ENCODE measurements around the gene SYT11.

SYT11 gene

DNA sequence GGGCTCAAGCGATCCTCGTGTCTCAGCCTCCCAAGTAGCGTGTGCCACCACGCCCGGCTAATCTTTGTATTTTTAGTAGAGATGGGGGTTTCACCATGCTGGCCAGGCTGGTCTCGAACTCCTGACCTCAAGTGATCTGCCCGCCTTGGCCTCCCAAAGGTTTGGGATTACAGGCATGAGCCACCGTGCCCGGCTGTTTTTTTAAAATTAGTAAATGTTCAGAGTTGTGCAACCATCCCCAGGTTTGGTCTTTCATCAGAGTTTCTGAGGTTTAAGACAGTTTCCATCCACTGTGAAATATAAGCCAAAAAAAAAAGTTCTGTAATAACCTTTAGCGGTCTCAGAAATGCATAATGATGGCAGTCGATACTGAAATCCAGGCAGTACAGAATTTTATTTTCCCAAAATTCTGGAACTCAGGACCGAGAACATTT, 550 bp upstream of the SYT11 start:
- H3K9me3 ChIP-seq = no peaks in the 10 kb centered on the region
- H3K4me1 ChIP-seq (ENCODE audit: control insufficient read depth in 1 of 2, insufficient read depth in 1 of 2, low read depth in 1 of 2, low read length in 1 of 2) = peaks cover 41 to 42% of the 10 kb centered on the region in 2 experiments
- no peaks in the 10 kb centered on the region for H3K27me3 ChIP-seq
- H3K27ac ChIP-seq = peak overlapping the region; percentile 87
- H3K36me3 ChIP-seq = peaks cover 14% of the 10 kb centered on the region
- peak overlapping the region; percentile 63 to 81 for H3K4me3 ChIP-seq (ENCODE audit: low read depth in 1 of 2, low read length in 1 of 2)
- TF ChIP-seq, protein P1, sequence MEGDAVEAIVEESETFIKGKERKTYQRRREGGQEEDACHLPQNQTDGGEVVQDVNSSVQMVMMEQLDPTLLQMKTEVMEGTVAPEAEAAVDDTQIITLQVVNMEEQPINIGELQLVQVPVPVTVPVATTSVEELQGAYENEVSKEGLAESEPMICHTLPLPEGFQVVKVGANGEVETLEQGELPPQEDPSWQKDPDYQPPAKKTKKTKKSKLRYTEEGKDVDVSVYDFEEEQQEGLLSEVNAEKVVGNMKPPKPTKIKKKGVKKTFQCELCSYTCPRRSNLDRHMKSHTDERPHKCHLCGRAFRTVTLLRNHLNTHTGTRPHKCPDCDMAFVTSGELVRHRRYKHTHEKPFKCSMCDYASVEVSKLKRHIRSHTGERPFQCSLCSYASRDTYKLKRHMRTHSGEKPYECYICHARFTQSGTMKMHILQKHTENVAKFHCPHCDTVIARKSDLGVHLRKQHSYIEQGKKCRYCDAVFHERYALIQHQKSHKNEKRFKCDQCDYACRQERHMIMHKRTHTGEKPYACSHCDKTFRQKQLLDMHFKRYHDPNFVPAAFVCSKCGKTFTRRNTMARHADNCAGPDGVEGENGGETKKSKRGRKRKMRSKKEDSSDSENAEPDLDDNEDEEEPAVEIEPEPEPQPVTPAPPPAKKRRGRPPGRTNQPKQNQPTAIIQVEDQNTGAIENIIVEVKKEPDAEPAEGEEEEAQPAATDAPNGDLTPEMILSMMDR (IDR thresholded peaks at IDR 0.05) = no peak

GRCh38 chr1:155859881-155860871, 809 bp downstream of the SYT11 start:
- Histone ChIP-seq H3K9me3 (no peaks in the 10 kb centered on the region), H3K4me3 (ENCODE audit: low read depth in 1 of 2, low read length in 1 of 2) (peak overlapping the region; percentile 63 to 81), H3K4me1 (ENCODE audit: control insufficient read depth in 1 of 2, insufficient read depth in 1 of 2, low read depth in 1 of 2, low read length in 1 of 2) (peaks cover 41 to 42% of the 10 kb centered on the region in 2 experiments), H3K27ac (peak overlapping the region; percentile 87), H3K36me3 (peaks cover 4% of the 10 kb centered on the region), H3K27me3 (no peaks in the 10 kb centered on the region)
- TF ChIP-seq, protein P1 (IDR thresholded peaks at IDR 0.05) = no peak

GRCh38 chr1:155860970-155861510, 1.7 kb downstream of the SYT11 start:
- TF ChIP-seq, protein P1 (IDR thresholded peaks at IDR 0.05) = no peak
- Histone ChIP-seq H3K4me1 (ENCODE audit: control insufficient read depth in 1 of 2, insufficient read depth in 1 of 2, low read depth in 1 of 2, low read length in 1 of 2) (peaks cover 41 to 42% of the 10 kb centered on the region in 2 experiments), H3K27me3 (no peaks in the 10 kb centered on the region), H3K4me3 (ENCODE audit: low read depth in 1 of 2, low read length in 1 of 2) (peak overlapping the region in 1 of 2 experiments; percentile 63), H3K9me3 (no peaks in the 10 kb centered on the region), H3K27ac (no peak overlapping the region), H3K36me3 (no peaks in the 10 kb centered on the region)

GRCh38 chr1:155861896-155862295, 2.5 kb downstream of the SYT11 start:
- Histone ChIP-seq H3K4me3 (ENCODE audit: low read depth in 1 of 2, low read length in 1 of 2) (no peak overlapping the region), H3K9me3 (no peaks in the 10 kb centered on the region), H3K36me3 (no peaks in the 10 kb centered on the region), H3K4me1 (ENCODE audit: control insufficient read depth in 1 of 2, insufficient read depth in 1 of 2, low read depth in 1 of 2, low read length in 1 of 2) (peaks cover 34 to 36% of the 10 kb centered on the region in 2 experiments), H3K27ac (no peak overlapping the region), H3K27me3 (no peaks in the 10 kb centered on the region)
- TF ChIP-seq, protein P1 (IDR thresholded peaks at IDR 0.05) = no peak

GRCh38 chr1:155864393-155864792, 5.0 kb downstream of the SYT11 start:
- TF ChIP-seq, protein P1 (IDR thresholded peaks at IDR 0.05) = no peak
- Histone ChIP-seq H3K27ac (no peak overlapping the region), H3K4me1 (ENCODE audit: control insufficient read depth in 1 of 2, insufficient read depth in 1 of 2, low read depth in 1 of 2, low read length in 1 of 2) (peaks cover 13 to 14% of the 10 kb centered on the region in 2 experiments), H3K9me3 (no peaks in the 10 kb centered on the region), H3K36me3 (no peaks in the 10 kb centered on the region), H3K4me3 (ENCODE audit: low read depth in 1 of 2, low read length in 1 of 2) (no peak overlapping the region), H3K27me3 (no peaks in the 10 kb centered on the region)
